Osteocyte (in vitro differentiated cells): ENCODE results near the gene SCYGR3. TPM values are rescaled to one million over a fixed set of nuclear protein-coding genes. Genes with fewer than 3 reads are reported as not detected.

Source experiments
- DNase-seq: peaks from one replicate; pipeline ENCODE4 v3.0.0; 2021; ENCODE audit warnings: mixed read lengths; ENCODE audit not compliant: unreplicated experiment; ENCODE audit errors: extremely low spot score
- H3K27ac Mint-ChIP-seq: one replicate; pipeline ENCODE4 v1.8.0; 2021; ENCODE audit warnings: mild to moderate bottlenecking, mixed read lengths; ENCODE audit not compliant: unreplicated experiment
- H3K27me3 Mint-ChIP-seq: one replicate; pipeline ENCODE4 v1.8.0; 2021; ENCODE audit warnings: mixed read lengths; ENCODE audit not compliant: unreplicated experiment
- H3K36me3 Mint-ChIP-seq: one replicate; pipeline ENCODE4 v1.8.0; 2021; ENCODE audit warnings: mixed read lengths; ENCODE audit not compliant: unreplicated experiment
- H3K4me1 Mint-ChIP-seq: one replicate; pipeline ENCODE4 v1.8.0; 2021; ENCODE audit warnings: mixed read lengths; ENCODE audit not compliant: unreplicated experiment
- H3K4me3 Mint-ChIP-seq: one replicate; pipeline ENCODE4 v1.8.0; 2021; ENCODE audit warnings: mild to moderate bottlenecking, moderate library complexity, mixed read lengths; ENCODE audit not compliant: unreplicated experiment
- H3K9me3 Mint-ChIP-seq: one replicate; pipeline ENCODE4 v1.8.0; 2021; ENCODE audit warnings: mixed read lengths; ENCODE audit not compliant: unreplicated experiment
- CTCF ChIP-seq: fragments of 200-600 bp; sonication (generic); IDR thresholded peaks from 2 replicates; pipeline ENCODE4 v1.5.0; 2021; ENCODE audit warnings: antibody characterized with exemption, mild to moderate bottlenecking, moderate library complexity
- total RNA-seq: library from RNA; stranded (reverse); gene quantifications from 2 replicates; pipeline ENCODE4 v1.2.1, GENCODE V29; 2021

SCYGR3 gene
- total RNA-seq, 1 donor from 2014 or later: not detected

- H3K9me3 Mint-ChIP-seq: no peaks in the 10 kb centered on the region
- no peak for DNase-seq
- H3K4me3 Mint-ChIP-seq: no peak overlapping the region
- no peaks in the 10 kb centered on the region for H3K36me3 Mint-ChIP-seq
- H3K27ac Mint-ChIP-seq: no peak overlapping the region
- H3K4me1 Mint-ChIP-seq: peaks cover 3% of the 10 kb centered on the region
- TF ChIP-seq CTCF: no peak
- peaks cover 19% of the 10 kb centered on the region for H3K27me3 Mint-ChIP-seq
Observed at GRCh38 chr2:227626580-227627151, 12.0 kb upstream of the SCYGR3 start.

GRCh38 chr2:227625420-227625819 is 10.8 kb upstream of the SCYGR3 start:
- H3K27ac Mint-ChIP-seq: no peak overlapping the region
- H3K4me3 Mint-ChIP-seq: no peak overlapping the region
- peaks cover 9% of the 10 kb centered on the region for H3K27me3 Mint-ChIP-seq
- no peaks in the 10 kb centered on the region for H3K9me3 Mint-ChIP-seq
- H3K36me3 Mint-ChIP-seq: no peaks in the 10 kb centered on the region
- no peak for TF ChIP-seq CTCF
- H3K4me1 Mint-ChIP-seq: peaks cover 3% of the 10 kb centered on the region
- DNase-seq: no peak

- H3K27me3 Mint-ChIP-seq: no peaks in the 10 kb centered on the region
- H3K4me3 Mint-ChIP-seq: no peak overlapping the region
- H3K4me1 Mint-ChIP-seq: peaks cover 3% of the 10 kb centered on the region
- DNase-seq: no peak
- no peak for TF ChIP-seq CTCF
- H3K27ac Mint-ChIP-seq: no peak overlapping the region
- no peaks in the 10 kb centered on the region for H3K9me3 Mint-ChIP-seq
- no peaks in the 10 kb centered on the region for H3K36me3 Mint-ChIP-seq
Observed at GRCh38 chr2:227623226-227623625, 8.6 kb upstream of the SCYGR3 start.

GRCh38 chr2:227617316-227618230 is 2.9 kb upstream of the SCYGR3 start, which contains the start of gene SCYGR4:
SCYGR4 (plus strand) TSS chr2:227617498; CDS start chr2:227617498, 0 bp downstream.
- Mint-ChIP-seq H3K27me3 (peaks cover 5% of the 10 kb centered on the region), H3K27ac (no peak within 1 kb of the TSS), H3K4me3 (no peak within 1 kb of the TSS), H3K9me3 (no peaks in the 10 kb centered on the region), H3K36me3 (no peaks in the 10 kb centered on the region), H3K4me1 (peaks cover 4% of the 10 kb centered on the region)
- DNase-seq: no peak
- no peak for TF ChIP-seq CTCF

GRCh38 chr2:227616631-227617030 is 2.0 kb upstream of the SCYGR3 start:
- peaks cover 5% of the 10 kb centered on the region for H3K27me3 Mint-ChIP-seq
- no peak overlapping the region for H3K27ac Mint-ChIP-seq
- no peak for TF ChIP-seq CTCF
- H3K4me3 Mint-ChIP-seq: no peak overlapping the region
- H3K36me3 Mint-ChIP-seq: no peaks in the 10 kb centered on the region
- no peaks in the 10 kb centered on the region for H3K9me3 Mint-ChIP-seq
- peaks cover 4% of the 10 kb centered on the region for H3K4me1 Mint-ChIP-seq
- DNase-seq: no peak
